Liver (tissue), 9 donors: ENCODE data around the gene PLCB4. TPM values are rescaled to one million over a fixed set of nuclear protein-coding genes. Genes with fewer than 3 reads are reported as not detected.

ENCODE experiments used
- DNase-seq: peaks from one replicate; pipeline ENCODE4 v3.0.0-alpha.2; 2017; ENCODE audit warnings: low spot score
- H3K27ac ChIP-seq, 2 donors: one replicate each; pipeline ENCODE4 v1.7.0; 2013; ENCODE audit warnings: inconsistent platforms in 2 of 2, low read length in 2 of 2, control low read depth in 1 of 2, low read depth in 1 of 2, mild to moderate bottlenecking in 1 of 2
- H3K27me3 ChIP-seq, 4 donors: one replicate each; pipeline versions ENCODE4 v1.6.1 to v1.7.0; 2013; ENCODE audit warnings: low read length in 3 of 4, inconsistent platforms in 1 of 4, mild to moderate bottlenecking in 1 of 4, moderate library complexity in 1 of 4; ENCODE audit not compliant: control insufficient read depth in 4 of 4, insufficient read depth in 4 of 4
- H3K36me3 ChIP-seq, 4 donors: one replicate each; pipeline versions ENCODE4 v1.6.1 to v1.7.0; 2013; ENCODE audit warnings: low read length in 3 of 4, mild to moderate bottlenecking in 3 of 4, low read depth in 1 of 4, moderate library complexity in 1 of 4; ENCODE audit not compliant: control insufficient read depth in 4 of 4, insufficient read depth in 3 of 4
- H3K4me1 ChIP-seq, 4 donors: one replicate each; pipeline versions ENCODE4 v1.6.1 to v1.7.0; 2013; ENCODE audit warnings: low read length in 3 of 4, mild to moderate bottlenecking in 3 of 4, moderate library complexity in 1 of 4; ENCODE audit not compliant: control insufficient read depth in 4 of 4, insufficient read depth in 4 of 4
- H3K4me3 ChIP-seq, 3 donors: one replicate each; pipeline versions ENCODE4 v1.6.1 to v1.7.0; 2013; ENCODE audit warnings: low read length in 3 of 3, control low read depth in 1 of 3, low read depth in 1 of 3, mild to moderate bottlenecking in 1 of 3
- H3K9ac ChIP-seq, 2 donors: one replicate each; pipeline ENCODE4 v1.7.0; 2013; ENCODE audit warnings: low read length in 2 of 2, mild to moderate bottlenecking in 2 of 2, moderate library complexity in 2 of 2, control low read depth in 1 of 2, low read depth in 1 of 2
- H3K9me3 ChIP-seq, 4 donors: one replicate each; pipeline versions ENCODE4 v1.6.1 to v1.7.0; 2013; ENCODE audit warnings: low read length in 3 of 4; ENCODE audit not compliant: control insufficient read depth in 4 of 4
- GABPA ChIP-seq, 2 donors: IDR thresholded peaks in 1 of 2; conservative IDR thresholded peaks in 1 of 2; 2 replicates each; pipeline ENCODE4 v1.6.1; 2016; ENCODE audit warnings: antibody characterized with exemption in 2 of 2, mild to moderate bottlenecking in 1 of 2, moderate library complexity in 1 of 2
- HNF4A ChIP-seq, 2 donors: conservative IDR thresholded peaks; 2 replicates each; pipeline ENCODE4 v1.6.1; 2016; ENCODE audit warnings: antibody characterized with exemption in 2 of 2, mild to moderate bottlenecking in 2 of 2
- HNF4G ChIP-seq: IDR thresholded peaks from 2 replicates; pipeline ENCODE4 v1.6.1; 2016; ENCODE audit warnings: antibody characterized with exemption
- JUND ChIP-seq, 2 donors: IDR thresholded peaks; 2 replicates each; pipeline ENCODE4 v1.6.1; 2016; ENCODE audit warnings: antibody characterized with exemption in 2 of 2
- MAX ChIP-seq: IDR thresholded peaks from 2 replicates; pipeline ENCODE4 v1.6.1; 2016; ENCODE audit warnings: antibody characterized with exemption
- NR2F2 ChIP-seq: IDR thresholded peaks from 2 replicates; pipeline ENCODE4 v1.6.1; 2016; ENCODE audit warnings: antibody characterized with exemption
- RXRA ChIP-seq, 2 donors: IDR thresholded peaks; 2 replicates each; pipeline ENCODE4 v1.6.1; 2017 to 2018; ENCODE audit warnings: antibody characterized with exemption in 2 of 2, mild to moderate bottlenecking in 1 of 2
- TAF1 ChIP-seq: conservative IDR thresholded peaks from 2 replicates; pipeline ENCODE4 v1.6.1; 2016; ENCODE audit warnings: antibody characterized with exemption, mild to moderate bottlenecking
- YY1 ChIP-seq: IDR thresholded peaks from 2 replicates; pipeline ENCODE4 v1.6.1; 2016; ENCODE audit warnings: antibody characterized with exemption, mild to moderate bottlenecking
- WGBS: extraction: QIAGEN DNeasy Blood & Tissue Kit; methylation state at CpG from one replicate; pipeline ENCODE4 v1.1.7; 2013; 5-methylcytosine and 5-hydroxymethylcytosine counted together
- polyA plus RNA-seq, 2 donors: library from polyadenylated mRNA; stranded (reverse) in 1 of 2; unstranded in 1 of 2; fragments of 200-250 nt in 1 of 2; fragments of >200 nt in 1 of 2; fragmentation: Nextera tagmentation in 1 of 2; extraction: Ambion mirVana in 1 of 2; gene quantifications; one replicate each; pipeline versions ENCODE4 v1.2.1 to v1.2.3, GENCODE V29; 2013 to 2015
- total RNA-seq, 2 donors: library from RNA; depleted of rRNA; stranded (reverse); fragments of >200 nt; gene quantifications; one replicate each; pipeline ENCODE4 v1.2.3, GENCODE V29; 2014
- TF ChIP-seq, protein P1 (sequence below): IDR thresholded peaks from 2 replicates; pipeline ENCODE4 v1.6.1; 2016; ENCODE audit warnings: antibody characterized with exemption
- TF ChIP-seq, protein P2 (sequence below): IDR thresholded peaks from 2 replicates; pipeline ENCODE4 v1.6.1; 2016; ENCODE audit warnings: antibody characterized with exemption, mild to moderate bottlenecking
- TF ChIP-seq, protein P3 (sequence below): fragments of 150-350 bp; IDR thresholded peaks from 2 replicates; pipeline ENCODE4 v1.5.1; 2017; ENCODE audit warnings: improper control_type of control experiment, low read depth, low read length; ENCODE audit not compliant: missing input control
- donor health status: healthy.
- donor health status: healthy.
- donor health status: healthy.
- donor health status: healthy.
- donor health status: healthy.

Gene PLCB4
- total and polyA plus RNA-seq, 4 donors = 0.14 to 0.67 (median 0.30) TPM

DNA sequence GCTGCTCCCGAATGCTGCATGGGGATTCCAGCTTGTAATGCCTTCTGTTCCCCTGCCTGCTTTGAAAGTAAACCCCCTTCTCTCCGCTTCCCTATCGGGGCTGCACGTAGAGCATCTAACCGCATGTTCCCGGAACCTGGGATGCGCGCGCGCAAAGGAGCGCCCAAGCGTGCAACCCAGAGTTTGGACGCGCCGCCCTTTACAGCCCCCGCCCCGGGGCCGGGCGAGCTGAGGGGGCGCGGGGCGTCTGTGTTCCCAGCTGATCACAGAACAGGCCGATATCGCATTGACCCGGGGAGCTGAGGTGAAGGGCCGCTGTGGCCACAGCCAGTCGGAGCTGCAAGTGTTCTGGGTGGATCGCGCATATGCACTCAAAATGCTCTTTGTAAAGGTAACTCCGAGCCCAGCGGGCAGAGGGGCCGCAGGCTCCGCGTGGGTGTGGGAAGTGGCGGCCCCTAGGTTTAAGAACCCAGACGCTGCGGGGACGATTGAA is 446.9 kb downstream of the PLCB4 start:
- Histone ChIP-seq H3K9me3 (no peaks in the 10 kb centered on the region), H3K4me3 (no peak overlapping the region), H3K27me3 (peaks cover 0 to 13% (median 7%) of the 10 kb centered on the region in 4 donors), H3K36me3 (no peaks in the 10 kb centered on the region), H3K9ac (no peak overlapping the region), H3K4me1 (peaks cover 0 to 11% (median 1%) of the 10 kb centered on the region in 4 donors), H3K27ac (no peak overlapping the region)
- no peak for DNase-seq
- WGBS = 4% methylated on average over 38 of the region's 38 CpGs
- TF ChIP-seq HNF4A (conservative IDR thresholded peaks at IDR 0.05) = no peak
- no peak for TF ChIP-seq RXRA (IDR thresholded peaks at IDR 0.05)
- no peak for TF ChIP-seq MAX
- TF ChIP-seq HNF4G = no peak
- no peak for TF ChIP-seq YY1
- TF ChIP-seq GABPA (IDR thresholded peaks at IDR 0.05 in 1 of 2, conservative IDR thresholded peaks at IDR 0.05 in 1 of 2) = no peak
- TF ChIP-seq, protein P1, sequence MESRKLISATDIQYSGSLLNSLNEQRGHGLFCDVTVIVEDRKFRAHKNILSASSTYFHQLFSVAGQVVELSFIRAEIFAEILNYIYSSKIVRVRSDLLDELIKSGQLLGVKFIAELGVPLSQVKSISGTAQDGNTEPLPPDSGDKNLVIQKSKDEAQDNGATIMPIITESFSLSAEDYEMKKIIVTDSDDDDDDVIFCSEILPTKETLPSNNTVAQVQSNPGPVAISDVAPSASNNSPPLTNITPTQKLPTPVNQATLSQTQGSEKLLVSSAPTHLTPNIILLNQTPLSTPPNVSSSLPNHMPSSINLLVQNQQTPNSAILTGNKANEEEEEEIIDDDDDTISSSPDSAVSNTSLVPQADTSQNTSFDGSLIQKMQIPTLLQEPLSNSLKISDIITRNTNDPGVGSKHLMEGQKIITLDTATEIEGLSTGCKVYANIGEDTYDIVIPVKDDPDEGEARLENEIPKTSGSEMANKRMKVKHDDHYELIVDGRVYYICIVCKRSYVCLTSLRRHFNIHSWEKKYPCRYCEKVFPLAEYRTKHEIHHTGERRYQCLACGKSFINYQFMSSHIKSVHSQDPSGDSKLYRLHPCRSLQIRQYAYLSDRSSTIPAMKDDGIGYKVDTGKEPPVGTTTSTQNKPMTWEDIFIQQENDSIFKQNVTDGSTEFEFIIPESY = no peak
- no peak for TF ChIP-seq JUND (IDR thresholded peaks at IDR 0.05)
- TF ChIP-seq, protein P2, sequence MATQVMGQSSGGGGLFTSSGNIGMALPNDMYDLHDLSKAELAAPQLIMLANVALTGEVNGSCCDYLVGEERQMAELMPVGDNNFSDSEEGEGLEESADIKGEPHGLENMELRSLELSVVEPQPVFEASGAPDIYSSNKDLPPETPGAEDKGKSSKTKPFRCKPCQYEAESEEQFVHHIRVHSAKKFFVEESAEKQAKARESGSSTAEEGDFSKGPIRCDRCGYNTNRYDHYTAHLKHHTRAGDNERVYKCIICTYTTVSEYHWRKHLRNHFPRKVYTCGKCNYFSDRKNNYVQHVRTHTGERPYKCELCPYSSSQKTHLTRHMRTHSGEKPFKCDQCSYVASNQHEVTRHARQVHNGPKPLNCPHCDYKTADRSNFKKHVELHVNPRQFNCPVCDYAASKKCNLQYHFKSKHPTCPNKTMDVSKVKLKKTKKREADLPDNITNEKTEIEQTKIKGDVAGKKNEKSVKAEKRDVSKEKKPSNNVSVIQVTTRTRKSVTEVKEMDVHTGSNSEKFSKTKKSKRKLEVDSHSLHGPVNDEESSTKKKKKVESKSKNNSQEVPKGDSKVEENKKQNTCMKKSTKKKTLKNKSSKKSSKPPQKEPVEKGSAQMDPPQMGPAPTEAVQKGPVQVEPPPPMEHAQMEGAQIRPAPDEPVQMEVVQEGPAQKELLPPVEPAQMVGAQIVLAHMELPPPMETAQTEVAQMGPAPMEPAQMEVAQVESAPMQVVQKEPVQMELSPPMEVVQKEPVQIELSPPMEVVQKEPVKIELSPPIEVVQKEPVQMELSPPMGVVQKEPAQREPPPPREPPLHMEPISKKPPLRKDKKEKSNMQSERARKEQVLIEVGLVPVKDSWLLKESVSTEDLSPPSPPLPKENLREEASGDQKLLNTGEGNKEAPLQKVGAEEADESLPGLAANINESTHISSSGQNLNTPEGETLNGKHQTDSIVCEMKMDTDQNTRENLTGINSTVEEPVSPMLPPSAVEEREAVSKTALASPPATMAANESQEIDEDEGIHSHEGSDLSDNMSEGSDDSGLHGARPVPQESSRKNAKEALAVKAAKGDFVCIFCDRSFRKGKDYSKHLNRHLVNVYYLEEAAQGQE = no peak

DNA sequence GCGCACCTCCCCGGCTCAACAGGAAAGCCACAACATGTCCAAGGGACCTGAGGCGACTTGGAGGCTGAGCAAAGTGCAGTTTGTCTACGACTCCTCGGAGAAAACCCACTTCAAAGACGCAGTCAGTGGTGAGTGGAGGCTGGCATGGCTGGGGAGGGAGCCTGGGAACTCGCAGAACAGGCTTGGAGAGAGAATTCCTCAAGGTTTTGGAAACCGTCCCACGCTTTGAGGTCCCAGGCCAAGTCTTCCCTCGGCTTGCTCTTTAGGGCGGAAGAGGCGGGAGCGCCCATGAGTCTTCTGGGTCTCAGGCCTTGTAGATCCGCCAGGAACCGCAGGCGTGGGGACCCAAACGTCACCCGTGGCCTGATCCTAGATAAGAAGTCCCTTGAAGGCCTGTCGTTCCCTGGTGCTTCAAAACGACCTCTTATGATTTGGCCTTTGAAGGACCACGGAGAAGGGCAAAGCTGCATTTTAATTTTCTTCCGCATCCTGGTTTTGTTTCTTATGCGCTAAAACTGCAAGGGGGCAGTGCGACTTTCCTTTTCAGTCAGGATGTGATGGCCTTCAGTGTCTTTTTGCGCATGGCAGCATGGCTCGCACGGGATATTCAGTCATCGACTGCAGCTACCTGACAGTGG is 447.5 kb downstream of the PLCB4 start:
- H3K4me1 ChIP-seq = peaks cover 0 to 11% (median 1%) of the 10 kb centered on the region in 4 donors
- 4% methylated on average over 28 of the region's 28 CpGs for WGBS
- DNase-seq = no peak
- H3K36me3 ChIP-seq = no peaks in the 10 kb centered on the region
- H3K27me3 ChIP-seq = peaks cover 0 to 13% (median 7%) of the 10 kb centered on the region in 4 donors
- no peaks in the 10 kb centered on the region for H3K9me3 ChIP-seq
- H3K27ac ChIP-seq = no peak overlapping the region
- TF ChIP-seq, protein P3, sequence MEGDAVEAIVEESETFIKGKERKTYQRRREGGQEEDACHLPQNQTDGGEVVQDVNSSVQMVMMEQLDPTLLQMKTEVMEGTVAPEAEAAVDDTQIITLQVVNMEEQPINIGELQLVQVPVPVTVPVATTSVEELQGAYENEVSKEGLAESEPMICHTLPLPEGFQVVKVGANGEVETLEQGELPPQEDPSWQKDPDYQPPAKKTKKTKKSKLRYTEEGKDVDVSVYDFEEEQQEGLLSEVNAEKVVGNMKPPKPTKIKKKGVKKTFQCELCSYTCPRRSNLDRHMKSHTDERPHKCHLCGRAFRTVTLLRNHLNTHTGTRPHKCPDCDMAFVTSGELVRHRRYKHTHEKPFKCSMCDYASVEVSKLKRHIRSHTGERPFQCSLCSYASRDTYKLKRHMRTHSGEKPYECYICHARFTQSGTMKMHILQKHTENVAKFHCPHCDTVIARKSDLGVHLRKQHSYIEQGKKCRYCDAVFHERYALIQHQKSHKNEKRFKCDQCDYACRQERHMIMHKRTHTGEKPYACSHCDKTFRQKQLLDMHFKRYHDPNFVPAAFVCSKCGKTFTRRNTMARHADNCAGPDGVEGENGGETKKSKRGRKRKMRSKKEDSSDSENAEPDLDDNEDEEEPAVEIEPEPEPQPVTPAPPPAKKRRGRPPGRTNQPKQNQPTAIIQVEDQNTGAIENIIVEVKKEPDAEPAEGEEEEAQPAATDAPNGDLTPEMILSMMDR = no peak
- TF ChIP-seq TAF1 (no peak), YY1 (no peak), NR2F2 (no peak)
- TF ChIP-seq, protein P1 = no peak
- H3K9ac ChIP-seq = no peak overlapping the region
- H3K4me3 ChIP-seq = no peak overlapping the region
